LNCAP (cell line): Measurements from ENCODE around the gene FAT1.

Source experiments
- CTCF ChIP-seq: fragments of 450-650 bp; IDR thresholded peaks from 2 replicates; pipeline ENCODE4 v1.5.1; 2017; ENCODE audit warnings: mild to moderate bottlenecking

Gene FAT1

GRCh38 chr4:186723292-186724057 is at the start of gene FAT1:
Gene FAT1, minus strand, starts transcription at chr4:186723856. Its CDS starts 14,029 bp downstream, at chr4:186709827.
- no peak for TF ChIP-seq CTCF

- TF ChIP-seq CTCF = no peak
Observed at GRCh38 chr4:186772936-186773487, 49.4 kb upstream of the FAT1 start.

GRCh38 chr4:186771624-186772023 is 48.0 kb upstream of the FAT1 start:
- TF ChIP-seq CTCF = no peak

- no peak for TF ChIP-seq CTCF
Observed at GRCh38 chr4:186770481-186771175, 47.0 kb upstream of the FAT1 start.

GRCh38 chr4:186767794-186768193 is 44.1 kb upstream of the FAT1 start:
- TF ChIP-seq CTCF = no peak

GRCh38 chr4:186765673-186766546 is 42.3 kb upstream of the FAT1 start:
- no peak for TF ChIP-seq CTCF

- TF ChIP-seq CTCF = no peak
Observed at GRCh38 chr4:186765138-186765537, 41.5 kb upstream of the FAT1 start.
